ENCODE measurements around the gene SUMO2. TPM values are rescaled to one million over a fixed set of nuclear protein-coding genes. Genes with fewer than 3 reads are reported as not detected.

Gene SUMO2
- total and polyA plus RNA-seq, 2 of the 13 experiments (the other 11 are each of a cell fraction or from before 2014, with no cell fraction given) = 337 to 553 TPM

DNA sequence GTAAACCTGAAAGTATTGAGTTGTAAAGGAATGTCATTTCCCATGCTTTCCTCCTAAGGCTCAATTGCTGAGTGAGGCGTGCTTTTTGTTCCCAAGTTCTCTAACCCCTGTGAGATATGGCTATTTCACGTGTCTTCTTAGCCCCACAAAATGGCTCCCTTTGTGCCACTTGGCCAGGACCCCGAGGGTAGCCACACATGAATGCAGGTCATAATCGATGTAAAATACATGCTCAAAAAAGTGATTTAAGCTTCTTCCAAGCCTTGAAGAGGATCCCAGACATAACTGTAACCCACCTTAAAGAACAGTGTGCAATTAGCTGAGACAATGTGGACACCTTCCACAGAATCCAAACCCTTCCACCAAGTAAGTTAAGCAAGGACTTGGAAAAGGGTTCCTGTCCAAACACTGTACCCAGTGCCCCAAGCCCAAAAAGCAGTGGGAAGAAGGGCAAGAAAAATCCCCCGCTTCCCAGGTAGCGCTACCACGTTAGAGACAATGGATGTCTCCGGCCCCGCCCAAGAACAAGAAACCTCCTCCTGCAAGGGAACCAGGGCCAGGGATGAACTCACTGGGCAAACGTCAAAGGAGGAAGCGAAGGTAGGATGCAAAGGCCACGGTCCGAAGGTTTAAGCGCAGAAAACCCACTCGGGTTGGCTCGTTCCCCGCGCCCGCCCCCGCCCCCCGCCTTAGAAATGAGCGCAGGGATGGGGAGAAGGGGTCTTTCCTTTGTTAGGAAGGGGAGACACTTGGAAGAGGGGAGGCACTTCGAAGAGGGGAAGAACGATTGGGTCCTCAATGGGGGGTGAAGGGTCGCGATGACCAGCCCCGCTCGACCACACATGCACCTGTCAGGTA is 29.6 kb downstream of the SUMO2 start (continued):
- TF ChIP-seq ZNF513 (CRISPR knock-in tag; conservative IDR thresholded peaks at IDR 0.05) = no peak
- TF ChIP-seq ZNF83 (CRISPR knock-in tag; IDR thresholded peaks at IDR 0.05; ENCODE audit: borderline replicate concordance) = no peak
- TF ChIP-seq, protein P1, sequence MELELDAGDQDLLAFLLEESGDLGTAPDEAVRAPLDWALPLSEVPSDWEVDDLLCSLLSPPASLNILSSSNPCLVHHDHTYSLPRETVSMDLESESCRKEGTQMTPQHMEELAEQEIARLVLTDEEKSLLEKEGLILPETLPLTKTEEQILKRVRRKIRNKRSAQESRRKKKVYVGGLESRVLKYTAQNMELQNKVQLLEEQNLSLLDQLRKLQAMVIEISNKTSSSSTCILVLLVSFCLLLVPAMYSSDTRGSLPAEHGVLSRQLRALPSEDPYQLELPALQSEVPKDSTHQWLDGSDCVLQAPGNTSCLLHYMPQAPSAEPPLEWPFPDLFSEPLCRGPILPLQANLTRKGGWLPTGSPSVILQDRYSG (CRISPR knock-in tag; IDR thresholded peaks at IDR 0.05) = no peak
- no peak for TF ChIP-seq CCDC6 (CRISPR knock-in tag; IDR thresholded peaks at IDR 0.05)
- TF ChIP-seq, protein P2, sequence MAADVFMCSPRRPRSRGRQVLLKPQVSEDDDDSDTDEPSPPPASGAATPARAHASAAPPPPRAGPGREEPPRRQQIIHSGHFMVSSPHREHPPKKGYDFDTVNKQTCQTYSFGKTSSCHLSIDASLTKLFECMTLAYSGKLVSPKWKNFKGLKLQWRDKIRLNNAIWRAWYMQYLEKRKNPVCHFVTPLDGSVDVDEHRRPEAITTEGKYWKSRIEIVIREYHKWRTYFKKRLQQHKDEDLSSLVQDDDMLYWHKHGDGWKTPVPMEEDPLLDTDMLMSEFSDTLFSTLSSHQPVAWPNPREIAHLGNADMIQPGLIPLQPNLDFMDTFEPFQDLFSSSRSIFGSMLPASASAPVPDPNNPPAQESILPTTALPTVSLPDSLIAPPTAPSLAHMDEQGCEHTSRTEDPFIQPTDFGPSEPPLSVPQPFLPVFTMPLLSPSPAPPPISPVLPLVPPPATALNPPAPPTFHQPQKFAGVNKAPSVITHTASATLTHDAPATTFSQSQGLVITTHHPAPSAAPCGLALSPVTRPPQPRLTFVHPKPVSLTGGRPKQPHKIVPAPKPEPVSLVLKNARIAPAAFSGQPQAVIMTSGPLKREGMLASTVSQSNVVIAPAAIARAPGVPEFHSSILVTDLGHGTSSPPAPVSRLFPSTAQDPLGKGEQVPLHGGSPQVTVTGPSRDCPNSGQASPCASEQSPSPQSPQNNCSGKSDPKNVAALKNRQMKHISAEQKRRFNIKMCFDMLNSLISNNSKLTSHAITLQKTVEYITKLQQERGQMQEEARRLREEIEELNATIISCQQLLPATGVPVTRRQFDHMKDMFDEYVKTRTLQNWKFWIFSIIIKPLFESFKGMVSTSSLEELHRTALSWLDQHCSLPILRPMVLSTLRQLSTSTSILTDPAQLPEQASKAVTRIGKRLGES (CRISPR knock-in tag; IDR thresholded peaks at IDR 0.05; ENCODE audit: borderline replicate concordance) = no peak
- no peak for TF ChIP-seq ZNF788 (CRISPR knock-in tag; IDR thresholded peaks at IDR 0.05; ENCODE audit: borderline replicate concordance)
- peak; percentile 48 for TF ChIP-seq RBM22 (optimal IDR thresholded peaks at IDR 0.05; ENCODE audit: low read length)
- TF ChIP-seq DMAP1 (CRISPR knock-in tag; IDR thresholded peaks at IDR 0.05) = no peak; the same call in 1 of the 2 replicates
- no peak for TF ChIP-seq MTA1 (CRISPR knock-in tag; IDR thresholded peaks at IDR 0.05; ENCODE audit: borderline replicate concordance)
- no peak for TF ChIP-seq ZNF124 (CRISPR knock-in tag; IDR thresholded peaks at IDR 0.05)
- no peak for TF ChIP-seq SAFB2 (CRISPR knock-in tag; IDR thresholded peaks at IDR 0.05; ENCODE audit: borderline replicate concordance, low read depth)
- no peak for TF ChIP-seq EED (CRISPR knock-in tag; IDR thresholded peaks at IDR 0.05)
- no peak for TF ChIP-seq BHLHE40 (IDR thresholded peaks at IDR 0.05; ENCODE audit: low read length)
- TF ChIP-seq ZNF781 (CRISPR knock-in tag; IDR thresholded peaks at IDR 0.05; ENCODE audit: borderline replicate concordance, not compliant biosample characterization) = no peak
- TF ChIP-seq ZSCAN22 (CRISPR knock-in tag; IDR thresholded peaks at IDR 0.05) = no peak
- TF ChIP-seq HDAC1 (CRISPR knock-in tag; IDR thresholded peaks at IDR 0.05) = no peak; the same call in 1 of the 2 replicates
- TF ChIP-seq ZNF724P (CRISPR knock-in tag; IDR thresholded peaks at IDR 0.05; ENCODE audit: borderline replicate concordance) = peak; percentile 28; the same call in 1 of the 2 replicates
- no peak for TF ChIP-seq DR1 (CRISPR knock-in tag; IDR thresholded peaks at IDR 0.05)
- TF ChIP-seq FOXK1 (CRISPR knock-in tag; IDR thresholded peaks at IDR 0.05; ENCODE audit: borderline replicate concordance, low read depth) = no peak
- TF ChIP-seq ZNF747 (CRISPR knock-in tag; IDR thresholded peaks at IDR 0.05; ENCODE audit: borderline replicate concordance) = no peak
- peak; percentile 42; the same call in 1 of the 2 replicates for TF ChIP-seq MEF2D (CRISPR knock-in tag; IDR thresholded peaks at IDR 0.05)
- no peak for TF ChIP-seq BCL3 (CRISPR knock-in tag; IDR thresholded peaks at IDR 0.05)
- TF ChIP-seq PHF20 (CRISPR knock-in tag; IDR thresholded peaks at IDR 0.05) = no peak; the same call in 1 of the 2 replicates
- TF ChIP-seq ZNF235 (CRISPR knock-in tag; IDR thresholded peaks at IDR 0.05; ENCODE audit: borderline replicate concordance) = no peak

All from HepG2 (cell line).